GM12891 (cell line): Measurements from ENCODE around the gene MYRF.

ENCODE experiments used
- POLR2A ChIP-seq: IDR thresholded peaks from 2 replicates; pipeline ENCODE4 v1.6.1; 2011; ENCODE audit warnings: low read depth, low read length, control low read depth
- POLR2AphosphoS5 ChIP-seq: IDR thresholded peaks from 2 replicates; pipeline ENCODE4 v1.6.1; 2011; ENCODE audit warnings: low read depth, low read length, control low read depth
- SPI1 ChIP-seq: IDR thresholded peaks from 2 replicates; pipeline ENCODE4 v1.6.1; 2011; ENCODE audit warnings: low read depth, low read length, control low read depth
- TAF1 ChIP-seq: IDR thresholded peaks from 2 replicates; pipeline ENCODE4 v1.6.1; 2011; ENCODE audit warnings: low read depth, low read length, control low read depth

GRCh38 chr11:61724437-61724836 is 28.0 kb upstream of the MYRF start:
- TF ChIP-seq POLR2A (no peak), SPI1 (no peak), POLR2AphosphoS5 (no peak), TAF1 (no peak)
